K562 (cell line): ENCODE data around the gene ERI2. TPM values are rescaled to one million over a fixed set of nuclear protein-coding genes. Genes with fewer than 3 reads are reported as not detected.

ENCODE experiments used
- ATAC-seq: fragments of 200-7000 bp; cut with Tn5 transposase; 3 replicates; pipeline ENCODE4 v1.9.1; 2020; ENCODE audit warnings: moderate library complexity
- BruUV-seq: library from RNA; stranded (reverse); fragments of 400-500 nt; replicated peaks from 2 replicates; lab custom pipeline; 2021; lab: Mats Ljungman, UMichigan
- CTCF ChIA-PET: fragments of 300-600 bp; formaldehyde crosslinking; extraction: SDS; loops from one replicate; lab custom pipeline; 2021; ENCODE audit warnings: low intra/inter-chr PET ratio; lab: Yijun Ruan, JAX
- POLR2A ChIA-PET: fragments of 300-600, 350-650 bp; sonication (Branson Sonifier 250); formaldehyde crosslinking; extraction: SDS; loops from one replicate; lab custom pipeline; 2021; ENCODE audit warnings: antibody characterized with exemption, inconsistent platforms; lab: Yijun Ruan, JAX
- DNase-seq, 4 experiments: peaks; one replicate each; pipeline versions ENCODE4 v3.0.0 to v3.0.0-alpha.2; 2011 to 2018; ENCODE audit warnings: low spot score in 3 of 4, mixed read lengths in 3 of 4; ENCODE audit errors: extremely low read depth in 1 of 4
- FAIRE-seq: peaks from 2 replicates; lab custom pipeline; 2011; peaks lifted over from hg19 to GRCh38; lab: Jason Lieb, UNC
- H2AFZ ChIP-seq: 2 replicates; pipeline ENCODE4 v1.6.0; 2011; ENCODE audit warnings: low read depth, low read length, control low read depth, inconsistent platforms
- H3K27ac ChIP-seq: fragments of 200-600 bp; 3 replicates; pipeline ENCODE4 v1.8.0; 2011; ENCODE audit warnings: low read depth, mild to moderate bottlenecking, control low read depth, inconsistent platforms, low read length, moderate library complexity, mixed read lengths; ENCODE audit errors: extremely low read depth
- H3K27me3 ChIP-seq, 2 experiments: fragments of 300-600 bp in 1 of 2; 2 replicates in 1 of 2; 3 replicates in 1 of 2; pipeline versions ENCODE4 v1.6.0 to v1.8.0; 2011; ENCODE audit warnings: inconsistent platforms in 2 of 2, low read length in 2 of 2, mild to moderate bottlenecking in 1 of 2, mixed read lengths in 1 of 2, moderate library complexity in 1 of 2; ENCODE audit not compliant: control insufficient read depth in 2 of 2, insufficient read depth in 2 of 2
- H3K36me3 ChIP-seq: fragments of 300-600 bp; 3 replicates; pipeline ENCODE4 v1.8.0; 2011; ENCODE audit warnings: mild to moderate bottlenecking, low read length, inconsistent platforms; ENCODE audit not compliant: control insufficient read depth, insufficient read depth
- H3K4me1 ChIP-seq, 2 experiments: fragments of 200-600 bp in 1 of 2; replicated peaks in 1 of 2; 2 replicates in 1 of 2; 3 replicates in 1 of 2; pipeline versions ENCODE4 v1.5.1 to v1.8.0; 2011; ENCODE audit warnings: inconsistent platforms in 2 of 2, low read length in 2 of 2, mild to moderate bottlenecking in 1 of 2, mixed read lengths in 1 of 2, moderate library complexity in 1 of 2; ENCODE audit not compliant: control insufficient read depth in 2 of 2, insufficient read depth in 2 of 2
- H3K4me2 ChIP-seq: 2 replicates; pipeline ENCODE4 v1.6.1; 2011; ENCODE audit warnings: low read length, control low read depth, inconsistent platforms, mixed read lengths; ENCODE audit not compliant: insufficient read depth
- H3K4me3 ChIP-seq: fragments of 200-600 bp; sonication (generic), shearing (Covaris generic); 2 replicates; pipeline ENCODE4 v1.5.1; 2016; ENCODE audit warnings: control low read depth, inconsistent platforms
- H3K79me2 ChIP-seq: fragments of 200-600 bp; 3 replicates; pipeline ENCODE4 v1.8.0; 2011; ENCODE audit warnings: low read length, inconsistent platforms; ENCODE audit not compliant: control insufficient read depth, insufficient read depth
- H3K9ac ChIP-seq, 2 experiments: 2 replicates each; pipeline versions ENCODE4 v1.6.0 to v1.6.1; 2011; ENCODE audit warnings: low read depth in 2 of 2, low read length in 2 of 2, control low read depth in 1 of 2, inconsistent platforms in 1 of 2, mild to moderate bottlenecking in 1 of 2, mixed read lengths in 1 of 2; ENCODE audit not compliant: insufficient read depth in 1 of 2
- H3K9me1 ChIP-seq: one replicate; pipeline ENCODE4 v1.6.0; 2011; ENCODE audit warnings: inconsistent platforms, mild to moderate bottlenecking, low read length, moderate library complexity; ENCODE audit not compliant: control insufficient read depth, insufficient read depth
- H3K9me3 ChIP-seq: replicated peaks from 2 replicates; pipeline ENCODE4 v1.5.1; 2011; ENCODE audit warnings: low read depth, low read length, inconsistent platforms; ENCODE audit not compliant: control insufficient read depth, insufficient read depth
- H4K20me1 ChIP-seq: replicated peaks from 2 replicates; pipeline ENCODE4 v1.6.1; 2011; ENCODE audit warnings: low read length, inconsistent platforms, mixed read lengths; ENCODE audit not compliant: control insufficient read depth, insufficient read depth
- CEBPB ChIP-seq: fragments of 450-650 bp; IDR thresholded peaks from 2 replicates; pipeline ENCODE4 v1.6.1; 2016; ENCODE audit warnings: missing genetic modification characterization, missing compliant biosample characterization
- CEBPG ChIP-seq, 3 experiments: fragments of 200-800 bp in 1 of 3; sonication (Bioruptor generic) in 1 of 3; sonication (generic) in 1 of 3; formaldehyde crosslinking in 1 of 3; IDR thresholded peaks in 2 of 3; conservative IDR thresholded peaks in 1 of 3; 2 replicates each; pipeline versions ENCODE4 v1.6.1 to v1.8.0; 2016 to 2022; ENCODE audit warnings: missing compliant biosample characterization in 2 of 3, missing genetic modification characterization in 2 of 3, mild to moderate bottlenecking in 1 of 3, missing genetic modification reagents in 1 of 3
- FOXK2 ChIP-seq, 2 experiments: fragments of 450-650 bp; IDR thresholded peaks in 1 of 2; conservative IDR thresholded peaks in 1 of 2; 2 replicates each; pipeline ENCODE4 v1.6.1; 2016; ENCODE audit warnings: low read depth in 2 of 2, mild to moderate bottlenecking in 1 of 2
- HNRNPH1 ChIP-seq: fragments of 200-400 bp; formaldehyde crosslinking; optimal IDR thresholded peaks from 2 replicates; pipeline ENCODE3; 2017; ENCODE audit warnings: low read depth, mild to moderate bottlenecking, low read length, moderate library complexity
- PHF8 ChIP-seq: fragments of 200-600 bp; sonication (generic); IDR thresholded peaks from 2 replicates; pipeline ENCODE4 v1.6.1; 2012; ENCODE audit warnings: mixed run types, mild to moderate bottlenecking, inconsistent platforms, low read length, moderate library complexity, borderline replicate concordance
- POLR2H ChIP-seq: IDR thresholded peaks from 2 replicates; pipeline ENCODE4 v1.6.1; 2016; ENCODE audit warnings: missing genetic modification characterization, low read depth, mild to moderate bottlenecking, control low read depth, missing compliant biosample characterization, moderate library complexity
- RFX1 ChIP-seq: fragments of 450-650 bp; IDR thresholded peaks from 2 replicates; pipeline ENCODE4 v1.6.1; 2016; ENCODE audit warnings: mild to moderate bottlenecking, moderate library complexity
- WGBS: fragments of 100-300 bp; shearing (Covaris generic); methylation state at CpG from one replicate; pipeline ENCODE4 v1.1.6; 2016; ENCODE audit warnings: low coverage, mixed read lengths; ENCODE audit not compliant: insufficient coverage; ENCODE audit errors: missing lambda C conversion rate; 5-methylcytosine and 5-hydroxymethylcytosine counted together
- in situ Hi-C: fragments of 300-500 bp; cut with MboI; formaldehyde crosslinking; loops from 4 replicates; pipeline ENCODE4 v1.15.0; 2018; ENCODE audit warnings: inconsistent platforms, mixed read lengths
- intact Hi-C: fragments of 100-400 bp; cut with micrococcal nuclease; formaldehyde crosslinking; loops from 2 replicates; pipeline ENCODE4 v1.14.2; 2022
- polyA plus RNA-seq, 8 experiments: library from polyadenylated mRNA; depleted of rRNA in 4 of 8; stranded (reverse) in 5 of 8; unstranded in 3 of 8; fragments of >200 nt; fragmentation: Nextera tagmentation in 2 of 8; fragmentation: Illumina TruSeq in 1 of 8; extraction: Ambion mirVana in 2 of 8; extraction: Trizol in 1 of 8; gene quantifications; 2 replicates each; pipeline versions ENCODE4 v1.2.1 to v1.2.3, GENCODE V29; 2011 to 2014; ENCODE audit warnings: inconsistent platforms in 1 of 8, missing spikeins in 1 of 8
- total RNA-seq, 7 experiments: library from RNA; depleted of rRNA in 6 of 7; stranded (reverse); fragments of >200 nt in 6 of 7; fragmentation: Illumina TruSeq in 2 of 7; extraction: Trizol in 2 of 7; gene quantifications; 2 replicates each; pipeline versions ENCODE4 v1.2.1 to v1.2.3, GENCODE V29; 2011 to 2021; ENCODE audit warnings: low replicate concordance in 1 of 7
- TF ChIP-seq, protein P1 (sequence below), 3 experiments: fragments of 200-800 bp in 1 of 3; fragments of 250-450 bp in 1 of 3; fragments of 450-650 bp in 1 of 3; sonication (Bioruptor Pico) in 1 of 3; sonication (Bioruptor generic) in 1 of 3; formaldehyde crosslinking in 1 of 3; IDR thresholded peaks; 2 replicates each; pipeline versions ENCODE4 v1.6.1 to v1.8.0; 2016 to 2022; ENCODE audit warnings: mild to moderate bottlenecking in 2 of 3, missing genetic modification characterization in 2 of 3, missing compliant biosample characterization in 1 of 3, moderate library complexity in 1 of 3
- TF ChIP-seq, protein P2 (sequence below), 2 experiments: fragments of 450-650 bp; conservative IDR thresholded peaks; 2 replicates each; pipeline ENCODE4 v1.6.1; 2017; ENCODE audit warnings: mild to moderate bottlenecking in 2 of 2, moderate library complexity in 2 of 2
- TF ChIP-seq, protein P3 (sequence below): fragments of 450-650 bp; IDR thresholded peaks from 2 replicates; pipeline ENCODE4 v1.6.1; 2018; ENCODE audit not compliant: partially characterized antibody

Gene ERI2
- total and polyA plus RNA-seq, 9 of the 15 experiments (the other 6 are each of a cell fraction or from before 2014, with no cell fraction given): 23.3 to 57.0 (median 48.1) TPM

DNA sequence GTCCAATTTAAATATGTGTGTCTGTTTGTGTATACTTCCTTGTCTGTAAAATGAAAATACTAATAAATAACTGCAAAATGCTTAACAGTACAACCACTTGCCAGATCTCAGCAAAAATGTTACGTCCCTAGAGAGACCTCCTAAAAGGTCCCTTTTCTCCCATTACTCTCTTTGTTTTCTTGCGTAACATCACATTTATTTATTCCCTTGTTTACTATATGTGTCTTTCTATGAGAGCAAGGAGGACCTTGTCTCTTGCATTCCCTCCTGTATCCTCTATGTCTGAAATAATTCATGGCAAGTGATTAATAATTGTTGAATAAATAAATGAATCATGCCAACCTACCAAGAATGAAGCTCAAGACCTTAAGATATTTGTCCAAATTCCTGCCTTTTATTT is 40.5 kb downstream of the ERI2 start:
- Histone ChIP-seq H2AFZ (peak overlapping the region; percentile 38; the same call in 1 of the 2 replicates), H3K4me1 (peaks cover 4 to 27% of the 10 kb centered on the region in 2 experiments; a peak in 3 of 5 replicates), H3K27ac (peak overlapping the region; percentile 73), H4K20me1 (no peaks in the 10 kb centered on the region), H3K4me3 (peak overlapping the region; percentile 47), H3K9me3 (peaks cover 11% of the 10 kb centered on the region), H3K9ac (peak overlapping the region in 1 of 2 experiments; percentile 58; a peak in 2 of 4 replicates), H3K27me3 (no peaks in the 10 kb centered on the region), H3K36me3 (peaks cover 20% of the 10 kb centered on the region; the same call in 2 of the 3 replicates), H3K9me1 (no peaks in the 10 kb centered on the region), H3K79me2 (peaks cover 51% of the 10 kb centered on the region), H3K4me2 (peak overlapping the region; percentile 81)
- ChIA-PET CTCF (no interaction called here), POLR2A (interaction anchor here (0.6 to 3.5 kb wide), 4 partner anchors 11 to 21 kb away, joined by 3 to 18 read pairs (median 4); no protein-coding TSS in a partner anchor)
- DNase-seq (no peak), ATAC-seq (no peak), FAIRE-seq (no peak)
- peak; percentile 23 for TF ChIP-seq POLR2H (tag)
- TF ChIP-seq, protein P1, sequence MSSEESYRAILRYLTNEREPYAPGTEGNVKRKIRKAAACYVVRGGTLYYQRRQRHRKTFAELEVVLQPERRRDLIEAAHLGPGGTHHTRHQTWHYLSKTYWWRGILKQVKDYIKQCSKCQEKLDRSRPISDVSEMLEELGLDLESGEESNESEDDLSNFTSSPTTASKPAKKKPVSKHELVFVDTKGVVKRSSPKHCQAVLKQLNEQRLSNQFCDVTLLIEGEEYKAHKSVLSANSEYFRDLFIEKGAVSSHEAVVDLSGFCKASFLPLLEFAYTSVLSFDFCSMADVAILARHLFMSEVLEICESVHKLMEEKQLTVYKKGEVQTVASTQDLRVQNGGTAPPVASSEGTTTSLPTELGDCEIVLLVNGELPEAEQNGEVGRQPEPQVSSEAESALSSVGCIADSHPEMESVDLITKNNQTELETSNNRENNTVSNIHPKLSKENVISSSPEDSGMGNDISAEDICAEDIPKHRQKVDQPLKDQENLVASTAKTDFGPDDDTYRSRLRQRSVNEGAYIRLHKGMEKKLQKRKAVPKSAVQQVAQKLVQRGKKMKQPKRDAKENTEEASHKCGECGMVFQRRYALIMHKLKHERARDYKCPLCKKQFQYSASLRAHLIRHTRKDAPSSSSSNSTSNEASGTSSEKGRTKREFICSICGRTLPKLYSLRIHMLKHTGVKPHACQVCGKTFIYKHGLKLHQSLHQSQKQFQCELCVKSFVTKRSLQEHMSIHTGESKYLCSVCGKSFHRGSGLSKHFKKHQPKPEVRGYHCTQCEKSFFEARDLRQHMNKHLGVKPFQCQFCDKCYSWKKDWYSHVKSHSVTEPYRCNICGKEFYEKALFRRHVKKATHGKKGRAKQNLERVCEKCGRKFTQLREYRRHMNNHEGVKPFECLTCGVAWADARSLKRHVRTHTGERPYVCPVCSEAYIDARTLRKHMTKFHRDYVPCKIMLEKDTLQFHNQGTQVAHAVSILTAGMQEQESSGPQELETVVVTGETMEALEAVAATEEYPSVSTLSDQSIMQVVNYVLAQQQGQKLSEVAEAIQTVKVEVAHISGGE (CRISPR knock-in tag; IDR thresholded peaks at IDR 0.05): 0 out of 6 replicates have a peak, but pooled peaks of 1 of the 3 experiments have one; percentile 8
- TF ChIP-seq, protein P2, sequence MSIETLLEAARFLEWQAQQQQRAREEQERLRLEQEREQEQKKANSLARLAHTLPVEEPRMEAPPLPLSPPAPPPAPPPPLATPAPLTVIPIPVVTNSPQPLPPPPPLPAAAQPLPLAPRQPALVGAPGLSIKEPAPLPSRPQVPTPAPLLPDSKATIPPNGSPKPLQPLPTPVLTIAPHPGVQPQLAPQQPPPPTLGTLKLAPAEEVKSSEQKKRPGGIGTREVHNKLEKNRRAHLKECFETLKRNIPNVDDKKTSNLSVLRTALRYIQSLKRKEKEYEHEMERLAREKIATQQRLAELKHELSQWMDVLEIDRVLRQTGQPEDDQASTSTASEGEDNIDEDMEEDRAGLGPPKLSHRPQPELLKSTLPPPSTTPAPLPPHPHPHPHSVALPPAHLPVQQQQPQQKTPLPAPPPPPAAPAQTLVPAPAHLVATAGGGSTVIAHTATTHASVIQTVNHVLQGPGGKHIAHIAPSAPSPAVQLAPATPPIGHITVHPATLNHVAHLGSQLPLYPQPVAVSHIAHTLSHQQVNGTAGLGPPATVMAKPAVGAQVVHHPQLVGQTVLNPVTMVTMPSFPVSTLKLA (conservative IDR thresholded peaks at IDR 0.05): no peak
- no peak for TF ChIP-seq PHF8
- 0 out of 4 replicates have a peak, but pooled peaks of 1 of the 2 experiments have one; percentile 13 for TF ChIP-seq FOXK2 (conservative IDR thresholded peaks at IDR 0.05 in 1 of 2, IDR thresholded peaks at IDR 0.05 in 1 of 2; ENCODE audit: low read depth in 2 of 2)
- 0 out of 2 replicates have a peak, but pooled peaks have one; percentile 12 for TF ChIP-seq CEBPG (CRISPR knock-in tag; IDR thresholded peaks at IDR 0.05)
- TF ChIP-seq CEBPG (tag; conservative IDR thresholded peaks at IDR 0.05 in 1 of 2, IDR thresholded peaks at IDR 0.05 in 1 of 2): peak; percentile 72 to 83
- TF ChIP-seq, protein P3, sequence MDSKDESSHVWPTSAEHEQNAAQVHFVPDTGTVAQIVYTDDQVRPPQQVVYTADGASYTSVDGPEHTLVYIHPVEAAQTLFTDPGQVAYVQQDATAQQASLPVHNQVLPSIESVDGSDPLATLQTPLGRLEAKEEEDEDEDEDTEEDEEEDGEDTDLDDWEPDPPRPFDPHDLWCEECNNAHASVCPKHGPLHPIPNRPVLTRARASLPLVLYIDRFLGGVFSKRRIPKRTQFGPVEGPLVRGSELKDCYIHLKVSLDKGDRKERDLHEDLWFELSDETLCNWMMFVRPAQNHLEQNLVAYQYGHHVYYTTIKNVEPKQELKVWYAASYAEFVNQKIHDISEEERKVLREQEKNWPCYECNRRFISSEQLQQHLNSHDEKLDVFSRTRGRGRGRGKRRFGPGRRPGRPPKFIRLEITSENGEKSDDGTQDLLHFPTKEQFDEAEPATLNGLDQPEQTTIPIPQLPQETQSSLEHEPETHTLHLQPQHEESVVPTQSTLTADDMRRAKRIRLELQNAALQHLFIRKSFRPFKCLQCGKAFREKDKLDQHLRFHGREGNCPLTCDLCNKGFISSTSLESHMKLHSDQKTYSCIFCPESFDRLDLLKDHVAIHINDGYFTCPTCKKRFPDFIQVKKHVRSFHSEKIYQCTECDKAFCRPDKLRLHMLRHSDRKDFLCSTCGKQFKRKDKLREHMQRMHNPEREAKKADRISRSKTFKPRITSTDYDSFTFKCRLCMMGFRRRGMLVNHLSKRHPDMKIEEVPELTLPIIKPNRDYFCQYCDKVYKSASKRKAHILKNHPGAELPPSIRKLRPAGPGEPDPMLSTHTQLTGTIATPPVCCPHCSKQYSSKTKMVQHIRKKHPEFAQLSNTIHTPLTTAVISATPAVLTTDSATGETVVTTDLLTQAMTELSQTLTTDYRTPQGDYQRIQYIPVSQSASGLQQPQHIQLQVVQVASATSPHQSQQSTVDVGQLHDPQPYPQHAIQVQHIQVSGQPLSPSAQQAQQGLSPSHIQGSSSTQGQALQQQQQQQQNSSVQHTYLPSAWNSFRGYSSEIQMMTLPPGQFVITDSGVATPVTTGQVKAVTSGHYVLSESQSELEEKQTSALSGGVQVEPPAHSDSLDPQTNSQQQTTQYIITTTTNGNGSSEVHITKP: peak; percentile 43
- peak; percentile 92 for TF ChIP-seq CEBPB (tag)
- TF ChIP-seq RFX1: no peak
- no peak for TF ChIP-seq HNRNPH1
- in situ Hi-C loops (no loop called here), intact Hi-C loops (loop anchor here (2.0 kb wide), 1 partner anchor 19 kb away; no protein-coding TSS in a partner anchor)
- no TSS peak for BruUV-seq
- 59% methylated on average over 2 of the region's 2 CpGs for WGBS
